HepG2 (cell line): ENCODE results near the gene ARL15. TPM values are rescaled to one million over a fixed set of nuclear protein-coding genes. Genes with fewer than 3 reads are reported as not detected.

Source experiments
- AGO2 ChIP-seq: fragments of 200-400 bp; formaldehyde crosslinking; optimal IDR thresholded peaks from 2 replicates; pipeline ENCODE3; 2017; ENCODE audit warnings: mild to moderate bottlenecking, low read depth, low read length, moderate library complexity
- HNF4A ChIP-seq: sonication (generic); formaldehyde crosslinking; IDR thresholded peaks from 2 replicates; pipeline ENCODE4 v1.4.0; 2020; ENCODE audit warnings: missing genetic modification reagents
- JDP2 ChIP-seq: sonication (generic); formaldehyde crosslinking; IDR thresholded peaks from 2 replicates; pipeline ENCODE4 v1.8.1; 2022; ENCODE audit warnings: missing genetic modification reagents, borderline replicate concordance
- KMT2A ChIP-seq: sonication (generic); formaldehyde crosslinking; IDR thresholded peaks from 2 replicates; pipeline ENCODE4 v1.4.0; 2020; ENCODE audit warnings: missing genetic modification reagents
- RAD51 ChIP-seq: fragments of 450-650 bp; IDR thresholded peaks from 2 replicates; pipeline ENCODE4 v1.6.1; 2016; ENCODE audit warnings: borderline replicate concordance
- SNAI1 ChIP-seq: sonication (generic); formaldehyde crosslinking; IDR thresholded peaks from 2 replicates; pipeline ENCODE4 v1.5.0; 2020; ENCODE audit warnings: mild to moderate bottlenecking, missing genetic modification reagents, borderline replicate concordance
- SP2 ChIP-seq: sonication (generic); formaldehyde crosslinking; IDR thresholded peaks from 2 replicates; pipeline ENCODE4 v1.5.1; 2020; ENCODE audit warnings: mild to moderate bottlenecking, missing genetic modification reagents
- ZNF207 ChIP-seq: fragments of 450-650 bp; IDR thresholded peaks from 2 replicates; pipeline ENCODE4 v1.6.1; 2016; ENCODE audit warnings: antibody characterized with exemption, borderline replicate concordance
- ZNF567 ChIP-seq: sonication (generic); formaldehyde crosslinking; IDR thresholded peaks from 2 replicates; pipeline ENCODE4 v1.8.1; 2023; ENCODE audit warnings: mild to moderate bottlenecking, missing genetic modification reagents, borderline replicate concordance
- ZNF777 ChIP-seq: sonication (generic); formaldehyde crosslinking; IDR thresholded peaks from 2 replicates; pipeline ENCODE4 v1.4.0; 2020; ENCODE audit warnings: missing genetic modification reagents
- polyA plus RNA-seq, 8 experiments: library from polyadenylated mRNA; depleted of rRNA in 3 of 8; stranded (reverse) in 7 of 8; unstranded in 1 of 8; fragments of >200 nt; fragmentation: Illumina TruSeq in 4 of 8; extraction: Trizol in 4 of 8; gene quantifications; 2 replicates each; pipeline versions ENCODE4 v1.2.1 to v1.2.3, GENCODE V29; 2011 to 2016; ENCODE audit warnings: low read depth in 4 of 8, missing spikeins in 1 of 8, mixed read lengths in 1 of 8; ENCODE audit not compliant: insufficient read depth in 1 of 8
- total RNA-seq, 5 experiments: library from RNA; depleted of rRNA; stranded (reverse); fragments of >200 nt; fragmentation: Illumina TruSeq; extraction: Trizol; gene quantifications; 2 replicates each; pipeline ENCODE4 v1.2.3, GENCODE V29; 2016; ENCODE audit warnings: low read depth in 1 of 5
- TF ChIP-seq, protein P1 (sequence below): sonication (generic); formaldehyde crosslinking; IDR thresholded peaks from 2 replicates; pipeline ENCODE4 v1.4.0; 2020; ENCODE audit warnings: missing genetic modification reagents
- TF ChIP-seq, protein P2 (sequence below), 2 experiments: sonication (generic) in 1 of 2; formaldehyde crosslinking in 1 of 2; IDR thresholded peaks; 2 replicates each; pipeline versions ENCODE4 v1.4.0 to v1.6.1; 2016 to 2020; ENCODE audit warnings: borderline replicate concordance in 1 of 2, low read depth in 1 of 2, mild to moderate bottlenecking in 1 of 2, missing genetic modification reagents in 1 of 2
- TF ChIP-seq, protein P3 (sequence below): sonication (generic); formaldehyde crosslinking; IDR thresholded peaks from 2 replicates; pipeline ENCODE4 v1.8.0; 2022; ENCODE audit warnings: mild to moderate bottlenecking, missing genetic modification reagents
- TF ChIP-seq, protein P4 (sequence below): IDR thresholded peaks from 2 replicates; pipeline ENCODE4 v1.6.1; 2016

ARL15 gene
- total and polyA plus RNA-seq, 2 of the 13 experiments (the other 11 are each of a cell fraction or from before 2014, with no cell fraction given): 2.5 to 7.7 TPM

DNA sequence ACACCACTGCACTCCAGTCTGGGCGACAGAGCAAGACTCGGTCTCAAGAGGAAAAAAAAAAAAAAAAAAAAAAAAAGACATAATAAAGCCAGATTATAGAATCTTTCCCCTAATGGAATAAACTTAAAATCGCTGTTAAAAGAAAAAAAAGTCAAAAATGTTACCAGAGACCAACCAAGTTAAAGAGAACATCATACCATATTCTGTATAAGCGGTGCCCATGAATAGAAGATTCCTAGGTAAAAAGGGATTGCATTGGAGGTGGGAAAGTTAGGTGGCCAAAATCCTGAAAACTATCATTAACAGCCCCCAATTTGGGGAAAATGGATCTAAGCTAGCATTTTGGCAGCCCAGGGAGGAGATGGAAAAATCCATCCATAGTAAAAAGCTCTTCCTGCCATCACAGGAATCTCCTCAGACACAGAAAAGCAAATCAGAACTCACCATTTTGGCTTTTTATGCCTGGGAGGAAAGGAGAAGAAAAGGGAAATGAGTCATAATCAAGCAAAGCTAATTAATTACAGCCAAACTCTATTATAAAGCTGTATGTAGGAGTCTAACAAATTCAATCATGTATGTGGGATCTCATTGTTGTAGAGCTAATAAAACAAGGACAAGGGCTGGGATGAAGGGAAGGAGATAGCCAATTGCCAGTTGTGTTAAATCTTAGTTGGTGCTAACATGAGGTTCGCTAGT is 363.8 kb downstream of the ARL15 start (continued):
- TF ChIP-seq, protein P1, sequence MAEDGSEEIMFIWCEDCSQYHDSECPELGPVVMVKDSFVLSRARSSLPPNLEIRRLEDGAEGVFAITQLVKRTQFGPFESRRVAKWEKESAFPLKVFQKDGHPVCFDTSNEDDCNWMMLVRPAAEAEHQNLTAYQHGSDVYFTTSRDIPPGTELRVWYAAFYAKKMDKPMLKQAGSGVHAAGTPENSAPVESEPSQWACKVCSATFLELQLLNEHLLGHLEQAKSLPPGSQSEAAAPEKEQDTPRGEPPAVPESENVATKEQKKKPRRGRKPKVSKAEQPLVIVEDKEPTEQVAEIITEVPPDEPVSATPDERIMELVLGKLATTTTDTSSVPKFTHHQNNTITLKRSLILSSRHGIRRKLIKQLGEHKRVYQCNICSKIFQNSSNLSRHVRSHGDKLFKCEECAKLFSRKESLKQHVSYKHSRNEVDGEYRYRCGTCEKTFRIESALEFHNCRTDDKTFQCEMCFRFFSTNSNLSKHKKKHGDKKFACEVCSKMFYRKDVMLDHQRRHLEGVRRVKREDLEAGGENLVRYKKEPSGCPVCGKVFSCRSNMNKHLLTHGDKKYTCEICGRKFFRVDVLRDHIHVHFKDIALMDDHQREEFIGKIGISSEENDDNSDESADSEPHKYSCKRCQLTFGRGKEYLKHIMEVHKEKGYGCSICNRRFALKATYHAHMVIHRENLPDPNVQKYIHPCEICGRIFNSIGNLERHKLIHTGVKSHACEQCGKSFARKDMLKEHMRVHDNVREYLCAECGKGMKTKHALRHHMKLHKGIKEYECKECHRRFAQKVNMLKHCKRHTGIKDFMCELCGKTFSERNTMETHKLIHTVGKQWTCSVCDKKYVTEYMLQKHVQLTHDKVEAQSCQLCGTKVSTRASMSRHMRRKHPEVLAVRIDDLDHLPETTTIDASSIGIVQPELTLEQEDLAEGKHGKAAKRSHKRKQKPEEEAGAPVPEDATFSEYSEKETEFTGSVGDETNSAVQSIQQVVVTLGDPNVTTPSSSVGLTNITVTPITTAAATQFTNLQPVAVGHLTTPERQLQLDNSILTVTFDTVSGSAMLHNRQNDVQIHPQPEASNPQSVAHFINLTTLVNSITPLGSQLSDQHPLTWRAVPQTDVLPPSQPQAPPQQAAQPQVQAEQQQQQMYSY: no peak
- TF ChIP-seq KMT2A (CRISPR knock-in tag): no peak
- TF ChIP-seq ZNF567 (CRISPR knock-in tag): no peak
- TF ChIP-seq AGO2: no peak
- TF ChIP-seq ZNF207: no peak
- no peak for TF ChIP-seq HNF4A (CRISPR knock-in tag)
- TF ChIP-seq ZNF777: no peak
- no peak for TF ChIP-seq SP2
- no peak for TF ChIP-seq RAD51
- TF ChIP-seq, protein P2, sequence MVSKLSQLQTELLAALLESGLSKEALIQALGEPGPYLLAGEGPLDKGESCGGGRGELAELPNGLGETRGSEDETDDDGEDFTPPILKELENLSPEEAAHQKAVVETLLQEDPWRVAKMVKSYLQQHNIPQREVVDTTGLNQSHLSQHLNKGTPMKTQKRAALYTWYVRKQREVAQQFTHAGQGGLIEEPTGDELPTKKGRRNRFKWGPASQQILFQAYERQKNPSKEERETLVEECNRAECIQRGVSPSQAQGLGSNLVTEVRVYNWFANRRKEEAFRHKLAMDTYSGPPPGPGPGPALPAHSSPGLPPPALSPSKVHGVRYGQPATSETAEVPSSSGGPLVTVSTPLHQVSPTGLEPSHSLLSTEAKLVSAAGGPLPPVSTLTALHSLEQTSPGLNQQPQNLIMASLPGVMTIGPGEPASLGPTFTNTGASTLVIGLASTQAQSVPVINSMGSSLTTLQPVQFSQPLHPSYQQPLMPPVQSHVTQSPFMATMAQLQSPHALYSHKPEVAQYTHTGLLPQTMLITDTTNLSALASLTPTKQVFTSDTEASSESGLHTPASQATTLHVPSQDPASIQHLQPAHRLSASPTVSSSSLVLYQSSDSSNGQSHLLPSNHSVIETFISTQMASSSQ (IDR thresholded peaks at IDR 0.05; ENCODE audit: low read depth): no peak
- TF ChIP-seq, protein P2 (CRISPR knock-in tag; IDR thresholded peaks at IDR 0.05; ENCODE audit: borderline replicate concordance): no peak
- TF ChIP-seq SNAI1 (CRISPR knock-in tag): no peak
- TF ChIP-seq, protein P3, sequence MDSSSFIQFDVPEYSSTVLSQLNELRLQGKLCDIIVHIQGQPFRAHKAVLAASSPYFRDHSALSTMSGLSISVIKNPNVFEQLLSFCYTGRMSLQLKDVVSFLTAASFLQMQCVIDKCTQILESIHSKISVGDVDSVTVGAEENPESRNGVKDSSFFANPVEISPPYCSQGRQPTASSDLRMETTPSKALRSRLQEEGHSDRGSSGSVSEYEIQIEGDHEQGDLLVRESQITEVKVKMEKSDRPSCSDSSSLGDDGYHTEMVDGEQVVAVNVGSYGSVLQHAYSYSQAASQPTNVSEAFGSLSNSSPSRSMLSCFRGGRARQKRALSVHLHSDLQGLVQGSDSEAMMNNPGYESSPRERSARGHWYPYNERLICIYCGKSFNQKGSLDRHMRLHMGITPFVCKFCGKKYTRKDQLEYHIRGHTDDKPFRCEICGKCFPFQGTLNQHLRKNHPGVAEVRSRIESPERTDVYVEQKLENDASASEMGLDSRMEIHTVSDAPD (CRISPR knock-in tag): no peak
- TF ChIP-seq, protein P4, sequence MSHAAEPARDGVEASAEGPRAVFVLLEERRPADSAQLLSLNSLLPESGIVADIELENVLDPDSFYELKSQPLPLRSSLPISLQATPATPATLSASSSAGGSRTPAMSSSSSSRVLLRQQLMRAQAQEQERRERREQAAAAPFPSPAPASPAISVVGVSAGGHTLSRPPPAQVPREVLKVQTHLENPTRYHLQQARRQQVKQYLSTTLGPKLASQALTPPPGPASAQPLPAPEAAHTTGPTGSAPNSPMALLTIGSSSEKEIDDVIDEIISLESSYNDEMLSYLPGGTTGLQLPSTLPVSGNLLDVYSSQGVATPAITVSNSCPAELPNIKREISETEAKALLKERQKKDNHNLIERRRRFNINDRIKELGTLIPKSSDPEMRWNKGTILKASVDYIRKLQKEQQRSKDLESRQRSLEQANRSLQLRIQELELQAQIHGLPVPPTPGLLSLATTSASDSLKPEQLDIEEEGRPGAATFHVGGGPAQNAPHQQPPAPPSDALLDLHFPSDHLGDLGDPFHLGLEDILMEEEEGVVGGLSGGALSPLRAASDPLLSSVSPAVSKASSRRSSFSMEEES (CRISPR knock-in tag): no peak
- TF ChIP-seq JDP2 (CRISPR knock-in tag): no peak
